K562 (cell line): ENCODE measurements around the gene MYH11. TPM values are rescaled to one million over a fixed set of nuclear protein-coding genes. Genes with fewer than 3 reads are reported as not detected.

ENCODE experiments used
- ATF7 ChIP-seq: fragments of 450-650 bp; IDR thresholded peaks from 2 replicates; pipeline ENCODE4 v1.7.1; 2014; ENCODE audit warnings: mild to moderate bottlenecking, moderate library complexity
- BRCA1 ChIP-seq, 2 experiments: fragments of 450-650 bp in 1 of 2; sonication (generic) in 1 of 2; formaldehyde crosslinking in 1 of 2; IDR thresholded peaks; 2 replicates each; pipeline versions ENCODE4 v1.5.0 to v1.6.1; 2017 to 2020; ENCODE audit warnings: mild to moderate bottlenecking in 1 of 2, missing genetic modification reagents in 1 of 2
- CTBP1 ChIP-seq: fragments of 450-650 bp; IDR thresholded peaks from 2 replicates; pipeline ENCODE4 v1.6.1; 2016; ENCODE audit warnings: borderline replicate concordance
- EP400 ChIP-seq: fragments of 450-650 bp; IDR thresholded peaks from 2 replicates; pipeline ENCODE4 v1.6.1; 2017; ENCODE audit warnings: antibody characterized with exemption, mild to moderate bottlenecking, moderate library complexity
- FOXJ2 ChIP-seq: fragments of 200-800 bp; sonication (Bioruptor generic); IDR thresholded peaks from 2 replicates; pipeline ENCODE4 v1.6.1; 2016; ENCODE audit warnings: missing genetic modification characterization, missing compliant biosample characterization
- MAFG ChIP-seq: fragments of 450-650 bp; conservative IDR thresholded peaks from 2 replicates; pipeline ENCODE4 v1.6.1; 2016; ENCODE audit warnings: missing genetic modification characterization, missing compliant biosample characterization
- MYNN ChIP-seq, 2 experiments: sonication (generic); formaldehyde crosslinking in 1 of 2; IDR thresholded peaks; 2 replicates each; pipeline versions ENCODE4 v1.5.0 to v1.6.1; 2016 to 2020; ENCODE audit warnings: antibody characterized with exemption in 1 of 2, missing genetic modification reagents in 1 of 2
- PRPF4 ChIP-seq: fragments of 200-400 bp; formaldehyde crosslinking; IDR thresholded peaks from one replicate; pipeline ENCODE4 v1.6.1; 2017; ENCODE audit warnings: low read length, low read depth, mild to moderate bottlenecking; ENCODE audit not compliant: insufficient read depth, poor library complexity, severe bottlenecking
- SIN3A ChIP-seq, 2 experiments: fragments of 150-350 bp in 1 of 2; IDR thresholded peaks; 2 replicates each; pipeline ENCODE4 v1.6.1; 2011 to 2016; ENCODE audit warnings: borderline replicate concordance in 2 of 2, low read depth in 2 of 2, low read length in 2 of 2, mild to moderate bottlenecking in 2 of 2, moderate library complexity in 2 of 2; ENCODE audit not compliant: control insufficient read depth in 1 of 2
- SP2 ChIP-seq: IDR thresholded peaks from 2 replicates; pipeline ENCODE4 v1.6.1; 2011; ENCODE audit warnings: mild to moderate bottlenecking, low read depth, low read length, moderate library complexity; ENCODE audit not compliant: poor library complexity, severe bottlenecking; ENCODE audit errors: extremely low read depth
- SPI1 ChIP-seq: IDR thresholded peaks from 2 replicates; pipeline ENCODE4 v1.6.1; 2011; ENCODE audit warnings: low read depth, low read length, control low read depth, borderline replicate concordance
- TEAD1 ChIP-seq, 2 experiments: fragments of 450-650 bp in 1 of 2; sonication (generic) in 1 of 2; formaldehyde crosslinking; IDR thresholded peaks; 2 replicates each; pipeline versions ENCODE4 v1.4.0 to v1.8.0; 2020 to 2022; ENCODE audit warnings: mild to moderate bottlenecking in 2 of 2, missing genetic modification reagents in 1 of 2
- ZBTB40 ChIP-seq, 2 experiments: fragments of 450-650 bp in 1 of 2; sonication (generic) in 1 of 2; formaldehyde crosslinking in 1 of 2; IDR thresholded peaks; 2 replicates each; pipeline versions ENCODE4 v1.7.1 to v1.9.0; 2016 to 2022; ENCODE audit warnings: inconsistent platforms in 1 of 2, mild to moderate bottlenecking in 1 of 2, missing genetic modification reagents in 1 of 2
- ZNF124 ChIP-seq: sonication (generic); formaldehyde crosslinking; IDR thresholded peaks from 2 replicates; pipeline ENCODE4 v1.8.1; 2022; ENCODE audit warnings: missing genetic modification reagents
- ZNF134 ChIP-seq: fragments of 250-450 bp; sonication (Bioruptor Pico); conservative IDR thresholded peaks from 2 replicates; pipeline ENCODE4 v1.4.0; 2020
- ZNF589 ChIP-seq: fragments of 200-800 bp; sonication (Bioruptor generic); IDR thresholded peaks from 2 replicates; pipeline ENCODE4 v1.6.1; 2016; ENCODE audit warnings: low read depth, missing genetic modification characterization, missing compliant biosample characterization
- polyA plus RNA-seq, 8 experiments: library from polyadenylated mRNA; depleted of rRNA in 4 of 8; stranded (reverse) in 5 of 8; unstranded in 3 of 8; fragments of >200 nt; fragmentation: Nextera tagmentation in 2 of 8; fragmentation: Illumina TruSeq in 1 of 8; extraction: Ambion mirVana in 2 of 8; extraction: Trizol in 1 of 8; gene quantifications; 2 replicates each; pipeline versions ENCODE4 v1.2.1 to v1.2.3, GENCODE V29; 2011 to 2014; ENCODE audit warnings: inconsistent platforms in 1 of 8, missing spikeins in 1 of 8
- total RNA-seq, 7 experiments: library from RNA; depleted of rRNA in 6 of 7; stranded (reverse); fragments of >200 nt in 6 of 7; fragmentation: Illumina TruSeq in 2 of 7; extraction: Trizol in 2 of 7; gene quantifications; 2 replicates each; pipeline versions ENCODE4 v1.2.1 to v1.2.3, GENCODE V29; 2011 to 2021; ENCODE audit warnings: low replicate concordance in 1 of 7
- TF ChIP-seq, protein P1 (sequence below): fragments of 450-650 bp; formaldehyde crosslinking; IDR thresholded peaks from 2 replicates; pipeline ENCODE4 v1.4.0; 2020; ENCODE audit warnings: mild to moderate bottlenecking, moderate library complexity

The MYH11 gene
- total and polyA plus RNA-seq, 9 of the 15 experiments (the other 6 are each of a cell fraction or from before 2014, with no cell fraction given), result 0.05 to 0.47 (median 0.08) TPM; not detected in 5

DNA sequence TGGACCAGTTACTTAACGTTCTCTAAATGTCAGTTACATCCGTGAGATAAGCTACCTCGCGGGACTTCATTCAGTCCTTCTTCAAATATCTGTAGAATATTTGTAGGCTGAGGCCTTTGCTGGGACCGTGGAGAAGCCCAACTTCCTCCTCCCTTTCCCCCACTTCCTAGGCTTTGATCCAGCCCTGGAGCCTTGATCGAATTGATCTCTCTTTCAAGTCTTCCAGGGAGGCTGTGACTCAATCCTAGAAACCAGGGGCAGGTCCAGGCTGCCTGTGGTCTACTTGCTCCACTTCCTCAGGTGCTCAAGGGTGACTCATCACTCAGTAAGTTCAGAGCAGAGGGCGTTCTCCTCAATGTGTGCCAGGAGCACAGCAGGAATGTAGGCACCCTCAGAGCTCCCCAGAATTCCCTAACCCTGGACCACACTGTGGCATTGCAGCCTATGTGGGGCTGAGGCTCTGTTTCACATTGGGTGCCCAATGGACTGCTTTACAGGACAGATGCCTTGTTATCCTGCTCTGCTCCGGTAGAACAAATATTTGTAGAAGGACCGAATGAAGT is 42.8 kb upstream of the MYH11 start (continued):
- TF ChIP-seq MYNN (IDR thresholded peaks at IDR 0.05) (no peak), MYNN (CRISPR knock-in tag; IDR thresholded peaks at IDR 0.05) (no peak), EP400 (no peak), ZNF589 (CRISPR knock-in tag) (no peak), ZNF124 (CRISPR knock-in tag) (no peak), BRCA1 (IDR thresholded peaks at IDR 0.05) (no peak), BRCA1 (CRISPR knock-in tag; IDR thresholded peaks at IDR 0.05) (no peak), CTBP1 (peak; percentile 85), ATF7 (0 out of 2 replicates have a peak, but pooled peaks have one; percentile 37), SIN3A (IDR thresholded peaks at IDR 0.05; ENCODE audit: borderline replicate concordance in 2 of 2, control insufficient read depth in 1 of 2, low read depth in 2 of 2, low read length in 2 of 2) (no peak), MAFG (0 out of 2 replicates have a peak, but pooled peaks have one; percentile 6), FOXJ2 (no peak), ZNF134 (CRISPR knock-in tag) (0 out of 2 replicates have a peak, but pooled peaks have one; percentile 33), ZBTB40 (IDR thresholded peaks at IDR 0.05) (no peak), ZBTB40 (CRISPR knock-in tag; IDR thresholded peaks at IDR 0.05) (no peak), SP2 (peak; percentile 12), PRPF4 (no peak), SPI1 (peak; percentile 84; the same call in 1 of the 2 replicates), TEAD1 (CRISPR knock-in tag; IDR thresholded peaks at IDR 0.05) (0 out of 4 replicates have a peak, but pooled peaks of 1 of the 2 experiments have one; percentile 2)
- TF ChIP-seq, protein P1, sequence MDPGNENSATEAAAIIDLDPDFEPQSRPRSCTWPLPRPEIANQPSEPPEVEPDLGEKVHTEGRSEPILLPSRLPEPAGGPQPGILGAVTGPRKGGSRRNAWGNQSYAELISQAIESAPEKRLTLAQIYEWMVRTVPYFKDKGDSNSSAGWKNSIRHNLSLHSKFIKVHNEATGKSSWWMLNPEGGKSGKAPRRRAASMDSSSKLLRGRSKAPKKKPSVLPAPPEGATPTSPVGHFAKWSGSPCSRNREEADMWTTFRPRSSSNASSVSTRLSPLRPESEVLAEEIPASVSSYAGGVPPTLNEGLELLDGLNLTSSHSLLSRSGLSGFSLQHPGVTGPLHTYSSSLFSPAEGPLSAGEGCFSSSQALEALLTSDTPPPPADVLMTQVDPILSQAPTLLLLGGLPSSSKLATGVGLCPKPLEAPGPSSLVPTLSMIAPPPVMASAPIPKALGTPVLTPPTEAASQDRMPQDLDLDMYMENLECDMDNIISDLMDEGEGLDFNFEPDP (CRISPR knock-in tag), result no peak
